MCF 10A (cell line): Measurements from ENCODE around the gene CPTP. TPM values are rescaled to one million over a fixed set of nuclear protein-coding genes. Genes with fewer than 3 reads are reported as not detected.

ENCODE experiments used
- BruUV-seq: library from RNA; stranded (reverse); fragments of 400-500 nt; replicated peaks from 2 replicates; lab custom pipeline; 2021; lab: Mats Ljungman, UMichigan
- CTCF ChIA-PET: fragments of 300-600 bp; sonication (Branson Sonifier 250); formaldehyde crosslinking; extraction: SDS; loops from one replicate; lab custom pipeline; 2021; ENCODE audit warnings: antibody characterized with exemption, inconsistent platforms; lab: Yijun Ruan, JAX
- POLR2A ChIA-PET: fragments of 300-600, 350-650 bp; sonication (Branson Sonifier 250); formaldehyde crosslinking; extraction: SDS; loops from one replicate; lab custom pipeline; 2020; ENCODE audit warnings: antibody characterized with exemption, inconsistent platforms; lab: Yijun Ruan, JAX
- DNase-seq: peaks from one replicate; pipeline ENCODE4 v3.0.0-alpha.2; 2018; ENCODE audit not compliant: unreplicated experiment
- H3K27ac Mint-ChIP-seq: one replicate; pipeline ENCODE4 v1.8.0; 2022; ENCODE audit warnings: mild to moderate bottlenecking, low read depth, mixed read lengths; ENCODE audit not compliant: unreplicated experiment
- H3K27me3 Mint-ChIP-seq: one replicate; pipeline ENCODE4 v1.8.0; 2022; ENCODE audit warnings: mixed read lengths; ENCODE audit not compliant: insufficient read depth, unreplicated experiment
- H3K36me3 Mint-ChIP-seq: one replicate; pipeline ENCODE4 v1.8.0; 2022; ENCODE audit warnings: mild to moderate bottlenecking, moderate library complexity, mixed read lengths; ENCODE audit not compliant: insufficient read depth, unreplicated experiment
- H3K4me1 Mint-ChIP-seq: one replicate; pipeline ENCODE4 v1.8.0; 2022; ENCODE audit warnings: mixed read lengths; ENCODE audit not compliant: insufficient read depth, unreplicated experiment
- H3K4me3 Mint-ChIP-seq: one replicate; pipeline ENCODE4 v1.8.0; 2022; ENCODE audit warnings: mild to moderate bottlenecking, moderate library complexity, mixed read lengths; ENCODE audit not compliant: unreplicated experiment
- H3K9me3 Mint-ChIP-seq: one replicate; pipeline ENCODE4 v1.8.0; 2022; ENCODE audit warnings: mixed read lengths; ENCODE audit not compliant: unreplicated experiment
- CTCF ChIP-seq: fragments of 200-600 bp; IDR thresholded peaks from one replicate; pipeline ENCODE4 v1.8.0; 2022; ENCODE audit warnings: antibody characterized with exemption, mild to moderate bottlenecking; ENCODE audit not compliant: unreplicated experiment
- intact Hi-C: fragments of 100-400 bp; cut with micrococcal nuclease; formaldehyde crosslinking; loops from 2 replicates; pipeline ENCODE4 v1.14.1; 2022
- total RNA-seq: library from RNA; stranded (reverse); gene quantifications from 2 replicates; pipeline ENCODE4 v1.2.3, GENCODE V29; 2022

CPTP gene
- total RNA-seq, 1 experiment from 2014 or later, result 21.0 TPM

GRCh38 chr1:1282998-1283397 lies 41.6 kb upstream of the CPTP start:
- H3K9me3 Mint-ChIP-seq, result no peaks in the 10 kb centered on the region
- H3K27me3 Mint-ChIP-seq, result no peaks in the 10 kb centered on the region
- no peak overlapping the region for H3K4me3 Mint-ChIP-seq
- H3K36me3 Mint-ChIP-seq, result no peaks in the 10 kb centered on the region
- H3K27ac Mint-ChIP-seq, result no peak overlapping the region
- ChIA-PET CTCF (interaction anchor here (1.3 to 1.4 kb wide), 2 partner anchors 9 to 161 kb away, joined by 3 to 7 read pairs; no protein-coding TSS in a partner anchor), POLR2A (interaction anchor here (0.9 kb wide), 1 partner anchor 9 kb away, joined by 3 read pairs; the partner anchor contains the start of gene UBE2J2)
- intact Hi-C loops, result no loop called here
- no peak for TF ChIP-seq CTCF
- peaks cover 6% of the 10 kb centered on the region for H3K4me1 Mint-ChIP-seq
- BruUV-seq, result no TSS peak
- DNase-seq, result peak; percentile 45

GRCh38 chr1:1283821-1284220 lies 40.8 kb upstream of the CPTP start:
- CTCF ChIA-PET, result no interaction called here
- intact Hi-C loops, result no loop called here
- Mint-ChIP-seq H3K4me3 (no peak overlapping the region), H3K36me3 (no peaks in the 10 kb centered on the region), H3K4me1 (peaks cover 6% of the 10 kb centered on the region), H3K9me3 (no peaks in the 10 kb centered on the region), H3K27ac (no peak overlapping the region), H3K27me3 (no peaks in the 10 kb centered on the region)
- no peak for TF ChIP-seq CTCF
- POLR2A ChIA-PET, result interaction anchor here (0.9 kb wide), 2 partner anchors 8 to 10 kb away, joined by 3 to 4 read pairs; partner anchors contain the start of gene UBE2J2
- no TSS peak for BruUV-seq
- DNase-seq, result peak; percentile 40

- no peak for TF ChIP-seq CTCF
- no TSS peak for BruUV-seq
- Mint-ChIP-seq H3K27me3 (no peaks in the 10 kb centered on the region), H3K36me3 (no peaks in the 10 kb centered on the region), H3K4me3 (no peak overlapping the region), H3K9me3 (no peaks in the 10 kb centered on the region), H3K27ac (no peak overlapping the region), H3K4me1 (peaks cover 6% of the 10 kb centered on the region)
- POLR2A ChIA-PET, result interaction anchor here (0.7 to 1.8 kb wide), 3 partner anchors 7 to 34 kb away, joined by 3 to 4 read pairs (median 3); no protein-coding TSS in a partner anchor
- intact Hi-C loops, result no loop called here
- DNase-seq, result no peak
- CTCF ChIA-PET, result interaction anchor here (1.1 kb wide), 1 partner anchor 162 kb away, joined by 4 read pairs; no protein-coding TSS in a partner anchor
Measured at GRCh38 chr1:1284221-1285101, 40.1 kb upstream of the CPTP start.

GRCh38 chr1:1285102-1285571 lies 39.5 kb upstream of the CPTP start:
- Mint-ChIP-seq H3K4me3 (no peak overlapping the region), H3K9me3 (no peaks in the 10 kb centered on the region), H3K27ac (no peak overlapping the region), H3K27me3 (no peaks in the 10 kb centered on the region), H3K36me3 (no peaks in the 10 kb centered on the region), H3K4me1 (peaks cover 6% of the 10 kb centered on the region)
- CTCF ChIA-PET, result interaction anchor here (1.1 kb wide), 1 partner anchor 163 kb away, joined by 4 read pairs; no protein-coding TSS in a partner anchor
- TF ChIP-seq CTCF, result no peak
- no peak for DNase-seq
- BruUV-seq, result no TSS peak
- POLR2A ChIA-PET, result interaction anchor here (0.7 to 1.8 kb wide), 2 partner anchors 14 to 35 kb away, joined by 3 read pairs; no protein-coding TSS in a partner anchor
- intact Hi-C loops, result no loop called here
